DMS153 treated with DMSO at 0.1 percent for 48 hours (cell line): ENCODE measurements around the gene UBTD2.
"Not testable (repeated sequence)": the region's sequence is repeated elsewhere in the genome, so short reads cannot be mapped to it uniquely, and the experiment has no call there.

ENCODE experiments used
- DNase-seq: peaks from one replicate; lab custom pipeline; 2025; ENCODE audit not compliant: unreplicated experiment; lab: John Stamatoyannopoulos, UW

The UBTD2 gene

DNA sequence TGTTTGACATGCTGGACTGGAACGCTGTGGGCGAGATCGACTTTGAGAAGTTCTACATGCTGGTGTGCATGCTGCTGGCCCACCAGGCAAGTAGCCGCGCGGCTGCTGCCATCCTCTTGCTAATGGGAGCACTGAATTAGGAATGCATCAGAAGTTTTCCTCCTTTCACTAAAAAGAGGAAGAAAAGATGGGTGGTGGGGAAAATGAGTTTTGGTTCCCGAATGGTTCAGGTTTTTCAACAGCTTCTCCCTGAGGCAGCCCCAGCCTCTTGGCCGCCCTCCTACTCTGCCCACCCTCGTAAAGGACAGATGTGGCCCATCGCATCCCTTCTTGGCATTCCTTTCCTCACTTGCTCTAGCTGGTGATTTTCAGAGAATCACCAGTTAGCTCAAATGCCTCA is 84.1 kb downstream of the UBTD2 start:
- DNase-seq, result no peak

DNA sequence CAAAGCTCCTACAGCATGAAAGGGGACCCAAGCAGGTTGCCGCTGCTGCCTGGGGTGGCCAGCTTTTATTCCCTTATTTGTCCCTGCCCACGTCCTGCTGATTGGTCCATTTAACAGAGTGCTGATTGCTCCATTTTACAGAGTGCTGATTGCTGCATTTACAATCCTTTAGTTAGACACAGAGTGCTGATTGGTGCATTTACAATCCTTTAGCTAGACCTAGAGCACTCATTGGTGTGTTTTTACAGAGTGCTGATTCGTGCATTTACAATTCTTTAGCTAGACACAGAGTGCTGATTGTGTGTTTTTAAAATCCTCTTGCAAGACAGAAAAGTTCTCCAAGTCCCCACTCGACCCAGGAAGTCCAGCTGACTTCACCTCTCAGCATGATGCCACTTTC is 85.8 kb downstream of the UBTD2 start:
- DNase-seq, result not testable (repeated sequence)

GRCh38 chr5:172194985-172195774 is 88.4 kb downstream of the UBTD2 start:
- DNase-seq, result no peak

DNA sequence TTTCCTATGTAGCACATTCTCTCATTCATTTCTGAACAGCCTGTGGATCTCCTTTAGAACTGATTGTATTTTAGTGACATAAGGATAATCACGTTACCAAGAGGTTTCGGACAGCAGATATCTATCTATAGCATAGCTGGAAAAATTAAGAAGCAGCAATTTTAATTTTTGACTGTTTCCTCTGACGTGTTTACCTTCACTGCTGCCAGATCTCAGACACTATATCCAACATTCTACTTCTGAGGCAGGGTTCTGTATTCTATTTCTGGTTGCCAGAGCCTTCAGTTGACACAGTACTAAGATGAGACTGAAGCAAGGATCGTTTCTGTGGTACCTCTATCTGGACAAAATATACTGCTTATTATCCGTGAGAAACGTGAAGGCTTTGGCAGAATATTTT is 89.7 kb downstream of the UBTD2 start, which contains the start of gene EFCAB9:
Gene EFCAB9, plus strand, starts transcription at position 301 of the 400 bp plus-strand sequence. Its CDS starts 1 bp downstream, at position 302.
- DNase-seq, result no peak

DNA sequence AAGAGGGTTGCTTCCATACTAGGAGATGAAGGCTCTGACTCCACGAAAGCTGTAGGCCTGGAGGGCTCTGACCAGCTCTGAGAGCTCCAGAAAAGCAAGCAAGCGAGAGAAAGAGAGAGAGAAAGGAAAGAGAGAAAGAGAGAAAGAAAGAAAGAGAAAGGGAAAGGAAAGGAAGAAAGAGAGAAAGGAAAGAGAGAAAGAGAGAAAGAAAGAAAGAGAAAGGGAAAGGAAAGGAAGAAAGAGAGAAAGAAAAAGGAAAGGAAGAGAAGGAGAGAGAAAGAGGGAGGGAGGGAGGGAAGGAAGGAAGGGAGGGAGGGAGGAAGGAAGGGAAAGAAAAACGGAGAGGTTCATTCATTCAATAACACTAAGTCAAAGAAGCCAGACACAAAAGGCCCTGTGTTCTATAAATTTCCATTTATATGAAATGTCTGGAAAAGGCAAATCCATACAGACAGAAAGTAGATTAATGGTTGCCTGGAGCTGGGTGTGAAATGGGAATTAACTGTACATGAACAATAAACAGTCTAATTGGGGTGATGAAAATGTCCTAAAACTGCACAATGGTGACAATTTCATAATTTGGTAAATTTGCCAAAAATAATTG is 93.8 kb downstream of the UBTD2 start:
- no peak for DNase-seq

DNA sequence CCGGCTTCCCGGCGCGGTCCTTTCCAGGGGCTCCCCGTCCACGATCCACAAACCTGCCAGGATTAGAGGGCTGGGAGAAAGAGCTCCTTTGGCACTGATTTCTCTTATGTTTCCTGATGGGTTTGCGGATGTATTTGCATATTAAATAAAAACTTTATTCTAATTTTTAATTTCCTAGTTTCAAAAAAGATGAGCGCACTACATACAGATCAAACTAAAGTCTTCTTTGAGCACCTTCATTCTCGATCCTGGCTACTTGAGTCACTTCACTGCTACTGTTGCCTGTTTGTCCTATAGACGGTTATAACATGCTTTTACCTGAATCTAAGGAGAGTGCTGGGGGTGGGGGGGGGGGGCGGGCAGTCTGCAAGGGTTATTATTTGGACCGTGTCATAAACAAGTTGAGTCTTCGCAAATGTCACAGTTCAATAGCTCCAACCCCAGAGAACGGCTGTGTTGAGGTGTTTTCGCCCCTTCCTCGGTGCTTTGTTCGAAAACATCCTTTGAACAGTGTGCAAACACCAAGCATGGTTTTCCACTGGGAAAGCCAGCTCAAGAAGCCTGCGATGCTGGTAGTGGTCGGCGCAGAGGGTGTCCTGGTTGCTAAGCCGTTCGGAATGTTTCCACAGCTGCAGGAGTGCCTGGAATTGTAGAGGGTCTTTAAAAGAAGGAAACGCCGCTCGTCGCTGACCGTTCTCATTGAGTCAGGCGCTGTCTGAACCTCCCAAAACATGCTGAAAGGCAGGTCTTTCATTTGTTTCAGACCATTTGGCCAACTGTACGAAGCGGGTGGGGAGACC is 94.5 kb downstream of the UBTD2 start:
- DNase-seq, result peak; percentile 39

DNA sequence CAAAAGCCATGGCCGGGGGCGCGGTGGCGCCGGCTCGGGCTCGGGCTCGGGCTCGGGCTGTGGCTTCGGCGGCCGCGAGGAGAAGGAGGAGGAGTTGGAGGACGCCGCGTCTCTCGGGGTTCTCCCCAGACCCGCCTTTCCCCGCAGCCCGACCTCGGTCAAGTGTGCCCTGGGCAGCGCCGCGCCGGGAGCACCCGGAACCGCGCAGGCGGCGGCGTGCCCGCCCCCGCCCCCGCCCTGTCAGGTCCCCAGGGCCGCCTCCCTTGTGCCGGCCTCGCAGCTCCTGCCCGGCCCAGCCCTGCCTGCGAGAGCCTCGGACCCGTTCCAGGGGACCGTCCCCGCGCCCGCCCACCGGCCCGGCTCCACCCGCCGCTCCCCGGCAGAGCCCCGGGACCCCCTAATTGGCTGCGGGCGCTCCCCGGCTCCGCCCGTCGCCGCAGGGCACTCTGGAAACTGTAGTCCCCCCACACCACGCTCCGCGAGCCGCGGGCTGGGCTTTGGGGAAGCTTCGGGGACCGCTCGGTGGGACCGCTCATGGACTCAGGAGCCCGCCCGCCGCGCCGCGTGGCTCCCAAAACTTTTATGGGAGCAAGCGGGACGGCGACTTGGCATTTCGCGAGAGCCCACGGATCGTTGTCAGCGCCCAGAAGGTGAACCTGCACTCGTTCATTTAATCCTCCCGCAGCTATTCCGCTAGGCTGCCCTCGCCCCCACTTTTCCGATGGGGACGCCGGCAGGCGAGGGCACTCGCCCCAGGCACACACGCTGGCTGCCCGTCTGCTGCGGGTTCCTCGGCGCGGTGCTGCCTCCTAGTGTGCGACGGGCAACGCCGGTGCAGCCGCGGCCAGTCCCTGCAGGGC is 95.3 kb downstream of the UBTD2 start, which contains the start of gene STK10:
Gene STK10, minus strand, starts transcription at position 192 of the 860 bp plus-strand sequence. Its CDS starts 182 bp downstream, at position 10.
- DNase-seq, result peak; percentile 39

DNA sequence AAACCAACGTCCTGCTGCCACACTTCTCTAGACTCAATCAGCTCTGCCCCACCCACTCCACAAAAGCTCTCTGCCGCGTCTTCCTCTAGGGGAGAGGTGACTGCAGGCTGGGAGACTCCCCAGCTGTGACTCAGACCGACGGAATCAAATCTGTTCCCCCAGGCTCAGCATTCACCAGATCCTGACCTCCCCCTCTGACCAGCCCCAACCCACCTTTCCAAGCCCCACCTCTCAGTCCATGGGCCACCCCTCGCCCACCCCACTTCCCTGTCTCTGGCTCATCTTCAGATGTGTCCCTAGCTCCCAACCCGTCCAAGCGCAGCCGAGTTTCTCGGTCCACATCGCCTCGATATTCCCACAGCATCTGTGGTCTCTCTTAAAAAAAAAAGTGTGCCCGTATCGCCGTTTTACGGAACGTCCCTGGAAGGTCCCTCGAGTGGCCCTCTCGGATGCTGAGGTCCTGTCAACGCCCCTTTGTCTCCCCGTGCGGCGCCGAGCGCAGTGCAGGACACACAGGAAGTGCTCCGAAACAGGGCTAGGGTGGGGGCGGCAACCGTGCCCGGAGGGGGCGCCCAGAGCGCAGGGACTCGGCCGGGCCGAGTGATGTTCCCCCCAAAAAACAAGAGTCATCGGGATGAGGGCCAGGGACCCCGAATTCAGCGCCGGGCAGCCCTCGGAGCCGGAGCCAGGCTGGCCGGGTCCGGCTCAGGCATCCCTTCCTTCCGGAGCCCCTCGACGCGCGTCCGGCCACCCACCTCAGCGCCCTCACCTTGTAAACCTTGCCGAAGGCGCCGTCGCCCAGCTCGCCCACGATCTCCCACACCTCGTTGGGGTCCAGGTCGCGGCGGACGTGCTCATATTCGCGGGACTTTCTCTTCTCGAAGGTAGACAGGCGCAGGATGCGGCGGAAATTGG is 96.2 kb downstream of the UBTD2 start:
- no peak for DNase-seq

- no peak for DNase-seq
These were observed 97.4 kb downstream of the UBTD2 start for GRCh38 chr5:172186114-172186695.

DNA sequence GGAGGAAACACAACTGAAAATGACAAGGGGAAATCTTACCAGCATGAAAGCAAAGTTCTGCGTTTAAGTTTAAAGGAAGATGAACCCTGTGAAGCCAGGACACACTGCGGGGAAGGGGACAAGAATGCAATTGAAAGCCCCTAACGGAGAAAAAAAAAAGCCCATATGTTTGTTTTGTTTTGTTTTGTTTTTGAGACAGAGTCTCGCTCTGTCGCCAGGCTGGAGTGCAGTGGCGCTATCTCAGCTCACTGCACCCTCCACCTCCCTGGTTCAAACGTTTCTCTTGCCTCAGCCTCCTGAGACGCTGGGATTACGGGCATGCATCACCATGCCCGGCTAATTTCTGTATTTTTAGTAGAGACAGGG is 98.5 kb downstream of the UBTD2 start:
- no peak for DNase-seq

GRCh38 chr5:172183881-172184280 is 99.7 kb downstream of the UBTD2 start:
- no peak for DNase-seq

GRCh38 chr5:172182291-172182690 is 101.3 kb downstream of the UBTD2 start:
- DNase-seq, result no peak

DNA sequence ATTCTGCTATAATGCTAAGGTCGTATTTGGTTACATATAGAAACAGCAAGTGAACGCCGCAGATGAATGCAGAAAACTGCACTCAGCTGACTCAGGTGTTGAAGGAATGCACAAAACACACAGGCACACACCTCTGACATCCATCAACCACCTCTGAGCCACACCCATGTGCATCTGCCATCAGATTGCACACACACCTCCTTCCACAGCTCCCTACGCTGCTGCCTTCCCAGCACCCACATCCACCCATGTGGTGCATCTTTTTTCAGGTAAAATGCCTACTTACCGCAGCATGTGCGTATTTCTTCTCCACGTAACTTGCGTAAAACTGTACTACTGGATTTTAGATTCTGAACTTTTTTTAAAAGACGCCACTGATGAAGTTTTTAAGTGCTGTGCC is 102.6 kb downstream of the UBTD2 start:
- DNase-seq, result no peak

DNA sequence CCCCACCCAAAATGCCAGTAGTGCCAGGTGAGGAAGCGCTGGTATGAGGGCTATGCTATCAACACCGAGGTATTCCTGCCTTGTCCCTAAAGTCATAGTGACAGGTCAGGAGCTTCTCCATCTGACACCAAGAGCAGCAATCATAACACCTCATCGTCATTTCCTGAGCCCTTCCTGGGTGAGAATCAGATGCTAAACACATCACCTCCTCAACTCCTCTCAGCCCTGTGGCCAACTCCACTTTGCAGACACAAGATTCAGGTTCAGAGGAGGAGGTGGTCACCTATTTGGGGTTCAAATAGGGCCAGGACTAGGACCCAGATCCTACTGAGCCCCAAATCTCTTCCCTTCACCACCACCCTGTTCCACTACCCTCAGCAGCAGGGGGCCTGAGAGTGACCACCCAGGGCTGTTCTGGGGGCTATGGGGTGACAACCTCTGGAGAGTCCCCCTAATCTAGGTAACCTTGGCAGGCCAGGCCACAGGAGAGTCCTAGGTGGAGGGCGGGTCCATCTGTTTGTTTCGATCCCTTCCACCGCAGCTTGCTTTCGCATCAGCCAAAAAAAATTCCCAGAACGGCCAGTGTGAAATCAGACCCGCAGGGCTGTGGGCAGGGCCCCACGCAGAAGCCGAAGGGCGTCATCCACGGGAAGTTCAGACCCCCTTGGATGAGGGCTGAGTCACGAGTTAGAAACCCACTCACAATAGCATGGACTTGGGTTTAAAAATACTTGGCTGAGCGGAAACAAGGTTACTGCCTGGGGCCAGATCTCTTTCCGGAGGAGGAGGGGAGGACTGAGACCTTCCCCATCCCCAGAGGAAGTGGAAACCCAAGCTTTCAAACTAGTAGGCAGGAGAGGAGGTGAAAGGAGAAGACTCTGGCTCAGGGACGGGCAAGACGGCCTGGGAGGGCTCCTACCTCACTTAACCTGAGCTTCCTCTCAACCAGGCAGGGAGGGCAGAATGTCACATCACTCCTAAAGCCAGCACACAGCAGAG is 104.3 kb downstream of the UBTD2 start:
- DNase-seq, result no peak

GRCh38 chr5:172178301-172178987 is 105.1 kb downstream of the UBTD2 start:
- DNase-seq, result no peak

- no peak for DNase-seq
These were observed 106.4 kb downstream of the UBTD2 start for GRCh38 chr5:172177176-172177575.

GRCh38 chr5:172175263-172175719 is 108.3 kb downstream of the UBTD2 start:
- DNase-seq, result no peak
